BLaER1 treated with 17β-estradiol and CSF1 and Interleukin-3, amounts not matched to agents 10 nM and 100 nM (cell line): Measurements from ENCODE around the gene PPP3CA.
"Not testable (repeated sequence)": the region's sequence is repeated elsewhere in the genome, so short reads cannot be mapped to it uniquely, and the experiment has no call there.

Source experiments
- H3K27ac ChIP-seq, 11 experiments: shearing (Covaris generic); formaldehyde crosslinking; 2 replicates each; pipeline ENCODE4 v1.8.1; 2022
- H3K27me3 ChIP-seq, 11 experiments: shearing (Covaris generic); formaldehyde crosslinking; 2 replicates each; pipeline ENCODE4 v1.8.1; 2022
- H3K36me3 ChIP-seq, 11 experiments: shearing (Covaris generic); formaldehyde crosslinking; 2 replicates each; pipeline ENCODE4 v1.8.1; 2022
- H3K4me1 ChIP-seq, 10 experiments: shearing (Covaris generic); formaldehyde crosslinking; 2 replicates each; pipeline ENCODE4 v1.8.1; 2022
- H3K4me2 ChIP-seq, 11 experiments: shearing (Covaris generic); formaldehyde crosslinking; 2 replicates each; pipeline ENCODE4 v1.8.1; 2022
- H3K4me3 ChIP-seq, 10 experiments: shearing (Covaris generic); formaldehyde crosslinking; 2 replicates each; pipeline ENCODE4 v1.8.1; 2022
- H3K9ac ChIP-seq, 11 experiments: shearing (Covaris generic); formaldehyde crosslinking; 2 replicates each; pipeline ENCODE4 v1.8.1; 2022
- H3K9me3 ChIP-seq, 11 experiments: shearing (Covaris generic); formaldehyde crosslinking; replicated peaks in 1 of 11; 2 replicates each; pipeline ENCODE4 v1.8.1; 2022
- H4K20me1 ChIP-seq, 11 experiments: shearing (Covaris generic); formaldehyde crosslinking; 2 replicates each; pipeline ENCODE4 v1.8.1; 2022
- Cebpa-rat ChIP-seq, 11 experiments: shearing (Covaris generic); IDR thresholded peaks; 2 replicates each; pipeline ENCODE4 v1.8.1; 2022

PPP3CA gene

GRCh38 chr4:101145021-101145420 lies 202.3 kb downstream of the PPP3CA start:
- Histone ChIP-seq H4K20me1 (peaks cover 0 to 88% (median 8%) of the 10 kb centered on the region in 11 experiments; a peak in 11 of 22 replicates), H3K9ac (no peak overlapping the region), H3K4me2 (peak overlapping the region in 2 of 11 experiments; percentile 42 to 49; a peak in 3 of 22 replicates), H3K36me3 (no peaks in the 10 kb centered on the region), H3K4me3 (no peak overlapping the region), H3K4me1 (peaks cover 17 to 36% (median 30%) of the 10 kb centered on the region in 10 experiments), H3K9me3 (no peaks in the 10 kb centered on the region), H3K27ac (no peak overlapping the region), H3K27me3 (0 out of 22 replicates have a peak, but pooled peaks cover 0 to 8% (median 0%) of the 10 kb centered on the region in 11 experiments)
- TF ChIP-seq Cebpa-rat (IDR thresholded peaks at IDR 0.05) = no peak

- Histone ChIP-seq H3K9ac (no peak overlapping the region), H3K27me3 (0 out of 22 replicates have a peak, but pooled peaks cover 0 to 8% (median 0%) of the 10 kb centered on the region in 11 experiments), H3K36me3 (no peaks in the 10 kb centered on the region), H3K27ac (0 out of 22 replicates have a peak overlapping the region, but pooled peaks of 1 of the 11 experiments have one; percentile 26), H3K4me1 (peaks cover 21 to 40% (median 34%) of the 10 kb centered on the region in 10 experiments), H3K4me3 (peak overlapping the region in 1 of 10 experiments; percentile 18; a peak in 1 of 20 replicates), H4K20me1 (peaks cover 0 to 90% (median 8%) of the 10 kb centered on the region in 11 experiments; a peak in 11 of 22 replicates), H3K4me2 (peak overlapping the region; percentile 61 to 75 (median 74); a peak in 21 of 22 replicates), H3K9me3 (no peaks in the 10 kb centered on the region)
- TF ChIP-seq Cebpa-rat (IDR thresholded peaks at IDR 0.05) = no peak
These were observed 205.1 kb downstream of the PPP3CA start for GRCh38 chr4:101142259-101142658.

DNA sequence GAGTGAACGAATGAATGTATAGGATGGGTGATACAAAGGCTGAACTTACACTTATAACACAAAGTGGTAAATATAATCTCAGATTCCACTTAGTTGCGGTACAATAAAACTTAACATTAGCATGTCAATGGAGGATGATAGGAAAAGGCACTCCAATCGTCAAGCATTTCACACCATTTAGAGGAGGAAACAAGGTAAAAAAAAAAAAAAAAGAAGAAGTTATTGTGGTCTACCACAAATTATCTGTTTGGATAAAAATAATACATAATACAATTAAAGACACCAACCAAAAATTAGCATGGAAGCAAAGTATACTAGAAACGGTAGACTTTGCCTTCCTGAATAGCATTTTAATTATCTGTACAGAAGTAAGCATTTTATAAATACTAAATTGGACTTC lies 205.5 kb downstream of the PPP3CA start:
- no peaks in the 10 kb centered on the region for H3K36me3 ChIP-seq
- H3K4me1 ChIP-seq = peaks cover 25 to 44% (median 38%) of the 10 kb centered on the region in 10 experiments
- peak overlapping the region; percentile 61 to 75 (median 74); a peak in 21 of 22 replicates for H3K4me2 ChIP-seq
- H3K9ac ChIP-seq = no peak overlapping the region
- 0 out of 22 replicates have a peak, but pooled peaks cover 0 to 8% (median 0%) of the 10 kb centered on the region in 11 experiments for H3K27me3 ChIP-seq
- H3K27ac ChIP-seq = peak overlapping the region in 1 of 11 experiments; percentile 26; a peak in 2 of 22 replicates
- peak overlapping the region in 1 of 10 experiments; percentile 18; a peak in 1 of 20 replicates for H3K4me3 ChIP-seq
- H4K20me1 ChIP-seq = peaks cover 0 to 90% (median 9%) of the 10 kb centered on the region in 11 experiments; a peak in 11 of 22 replicates
- TF ChIP-seq Cebpa-rat (IDR thresholded peaks at IDR 0.05) = no peak
- H3K9me3 ChIP-seq = no peaks in the 10 kb centered on the region

- Histone ChIP-seq H3K4me3 (no peak overlapping the region), H3K9ac (no peak overlapping the region), H3K4me1 (peaks cover 31 to 50% (median 45%) of the 10 kb centered on the region in 10 experiments), H3K36me3 (no peaks in the 10 kb centered on the region), H4K20me1 (peaks cover 0 to 90% (median 9%) of the 10 kb centered on the region in 11 experiments; a peak in 11 of 22 replicates), H3K9me3 (peaks cover 0 to 1% (median 0%) of the 10 kb centered on the region in 11 experiments; a peak in 1 of 22 replicates), H3K27me3 (0 out of 22 replicates have a peak, but pooled peaks cover 0 to 8% (median 0%) of the 10 kb centered on the region in 11 experiments), H3K27ac (peak overlapping the region in 2 of 11 experiments; percentile 1 to 26; a peak in 3 of 22 replicates), H3K4me2 (peak overlapping the region; percentile 61 to 75 (median 74))
- no peak for TF ChIP-seq Cebpa-rat (IDR thresholded peaks at IDR 0.05)
These were observed 206.1 kb downstream of the PPP3CA start for GRCh38 chr4:101141230-101141629.

GRCh38 chr4:101140228-101140627 lies 207.1 kb downstream of the PPP3CA start:
- H3K9ac ChIP-seq = no peak overlapping the region
- no peaks in the 10 kb centered on the region for H3K36me3 ChIP-seq
- H3K4me2 ChIP-seq = peak overlapping the region in 4 of 11 experiments; percentile 6 to 75 (median 70); a peak in 5 of 22 replicates
- H4K20me1 ChIP-seq = peaks cover 0 to 86% (median 9%) of the 10 kb centered on the region in 11 experiments; a peak in 11 of 22 replicates
- H3K27ac ChIP-seq = no peak overlapping the region
- H3K27me3 ChIP-seq = 0 out of 22 replicates have a peak, but pooled peaks cover 0 to 8% (median 0%) of the 10 kb centered on the region in 11 experiments
- peaks cover 0 to 3% (median 0%) of the 10 kb centered on the region in 11 experiments; a peak in 2 of 22 replicates for H3K9me3 ChIP-seq
- peaks cover 39 to 60% (median 54%) of the 10 kb centered on the region in 10 experiments for H3K4me1 ChIP-seq
- no peak overlapping the region for H3K4me3 ChIP-seq
- no peak for TF ChIP-seq Cebpa-rat (IDR thresholded peaks at IDR 0.05)

DNA sequence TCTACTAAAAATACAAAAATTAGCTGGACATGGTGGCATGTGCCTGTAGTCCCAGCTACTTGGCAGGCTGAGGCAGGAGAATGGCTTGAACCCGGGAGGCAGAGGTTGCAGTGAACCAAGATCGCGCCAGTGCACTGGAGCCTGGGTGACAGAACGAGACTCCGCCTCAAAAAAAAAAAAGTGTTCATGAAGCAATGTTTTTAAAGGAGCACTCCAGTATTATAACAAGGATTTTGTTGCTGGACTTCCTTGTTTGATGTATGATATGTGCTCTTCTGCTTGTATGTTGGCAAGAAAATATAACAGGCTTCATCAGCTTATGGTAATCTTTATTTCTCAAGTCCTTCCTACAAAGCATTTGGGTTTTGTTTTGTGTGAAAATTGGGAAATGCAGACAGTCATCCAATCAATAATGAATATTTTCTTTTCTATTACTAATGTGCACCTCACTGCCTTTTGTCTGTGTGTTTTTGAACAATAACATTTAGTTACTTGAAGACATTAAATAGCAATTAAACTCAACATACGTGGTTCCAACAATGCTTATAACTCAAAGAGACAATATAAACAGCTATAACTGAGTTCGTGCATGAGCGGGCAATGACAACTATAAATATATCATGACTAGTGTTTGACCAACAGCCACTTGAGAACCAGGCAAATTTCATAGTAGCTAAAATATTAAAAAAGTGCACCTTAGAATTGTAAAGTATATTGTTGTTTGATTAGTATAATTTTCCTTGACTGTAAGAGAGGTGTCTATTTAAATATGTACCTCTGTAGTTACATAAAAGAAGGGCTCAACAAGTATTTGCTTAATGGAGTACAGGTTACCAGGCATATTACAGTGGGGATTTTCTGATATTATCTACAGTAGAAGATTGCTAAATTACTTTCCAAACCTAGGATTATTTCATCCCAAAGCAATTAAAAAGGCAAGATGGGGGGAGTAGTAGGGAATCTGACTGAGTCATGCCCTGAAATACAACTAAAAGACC lies 210.7 kb downstream of the PPP3CA start:
- H3K9me3 ChIP-seq = peaks cover 6 to 28% (median 20%) of the 10 kb centered on the region in 11 experiments; a peak in 21 of 22 replicates
- peaks cover 32 to 43% (median 40%) of the 10 kb centered on the region in 10 experiments for H3K4me1 ChIP-seq
- no peak for TF ChIP-seq Cebpa-rat (IDR thresholded peaks at IDR 0.05)
- H3K4me3 ChIP-seq = no peak overlapping the region
- H3K4me2 ChIP-seq = peak overlapping the region; percentile 23 to 79 (median 49); a peak in 21 of 22 replicates
- no peak overlapping the region for H3K9ac ChIP-seq
- H3K36me3 ChIP-seq = no peaks in the 10 kb centered on the region
- H4K20me1 ChIP-seq = peaks cover 0 to 70% (median 0%) of the 10 kb centered on the region in 11 experiments; a peak in 6 of 22 replicates
- peak overlapping the region in 1 of 11 experiments; percentile 4; a peak in 2 of 22 replicates for H3K27ac ChIP-seq
- no peaks in the 10 kb centered on the region for H3K27me3 ChIP-seq

GRCh38 chr4:101135371-101136010 lies 211.8 kb downstream of the PPP3CA start:
- Histone ChIP-seq H3K27ac (peak overlapping the region in 1 of 11 experiments; percentile 37; a peak in 3 of 22 replicates), H3K36me3 (peaks cover 0 to 4% (median 0%) of the 10 kb centered on the region in 11 experiments; a peak in 1 of 22 replicates), H3K4me3 (no peak overlapping the region; a peak in 1 of 20 replicates), H4K20me1 (peaks cover 0 to 63% (median 0%) of the 10 kb centered on the region in 11 experiments; a peak in 4 of 22 replicates), H3K4me1 (peaks cover 23 to 31% (median 28%) of the 10 kb centered on the region in 10 experiments), H3K9ac (no peak overlapping the region), H3K4me2 (peak overlapping the region; percentile 16 to 79 (median 54); a peak in 20 of 22 replicates), H3K9me3 (peaks cover 10 to 38% (median 28%) of the 10 kb centered on the region in 11 experiments; a peak in 21 of 22 replicates), H3K27me3 (no peaks in the 10 kb centered on the region)
- no peak for TF ChIP-seq Cebpa-rat (IDR thresholded peaks at IDR 0.05)

GRCh38 chr4:101131058-101131457 lies 216.3 kb downstream of the PPP3CA start:
- not testable (repeated sequence) for H3K9ac ChIP-seq
- peaks cover 0 to 58% (median 0%) of the 10 kb centered on the region in 11 experiments; a peak in 4 of 22 replicates for H4K20me1 ChIP-seq

DNA sequence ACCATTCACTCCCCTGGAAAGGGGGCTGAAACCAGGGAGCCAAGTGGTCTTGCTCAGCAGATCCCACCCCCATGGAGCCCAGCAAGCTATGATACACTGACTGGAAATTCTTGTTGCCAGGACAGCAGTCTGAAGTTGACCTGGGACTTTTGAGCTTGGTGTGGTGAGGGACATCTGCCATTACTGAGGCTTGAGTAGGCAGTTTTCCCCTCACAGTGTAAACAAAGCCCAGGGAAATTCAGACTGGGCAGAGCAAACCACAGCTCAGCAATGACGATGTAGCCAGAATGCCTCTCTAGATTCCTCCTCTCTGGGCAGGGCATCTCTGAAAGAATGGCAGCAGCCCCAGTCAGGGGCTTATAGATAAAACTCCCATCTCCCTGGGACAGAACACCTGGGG lies 218.4 kb downstream of the PPP3CA start:
- peaks cover 0 to 71% (median 0%) of the 10 kb centered on the region in 11 experiments; a peak in 4 of 22 replicates for H4K20me1 ChIP-seq
- H3K9me3 ChIP-seq = peaks cover 7 to 49% (median 36%) of the 10 kb centered on the region in 11 experiments; a peak in 21 of 22 replicates
- peak overlapping the region in 4 of 10 experiments; percentile 7 to 22 (median 20); a peak in 1 of 20 replicates for H3K4me3 ChIP-seq
- H3K9ac ChIP-seq = peak overlapping the region in 5 of 11 experiments; percentile 5 to 44 (median 43); a peak in 7 of 22 replicates
- peak overlapping the region; percentile 54 to 79 (median 72) for H3K4me2 ChIP-seq
- peaks cover 41 to 57% (median 47%) of the 10 kb centered on the region in 10 experiments for H3K4me1 ChIP-seq
- peaks cover 0 to 10% (median 0%) of the 10 kb centered on the region in 11 experiments; a peak in 4 of 22 replicates for H3K36me3 ChIP-seq
- peak overlapping the region in 9 of 11 experiments; percentile 23 to 84 (median 73); a peak in 18 of 22 replicates for H3K27ac ChIP-seq
- not testable (repeated sequence) for H3K27me3 ChIP-seq

More at GRCh38 chr4:101131058-101131457, 216.3 kb downstream of the PPP3CA start:
- peaks cover 46 to 54% (median 52%) of the 10 kb centered on the region in 10 experiments for H3K4me1 ChIP-seq
- not testable (repeated sequence) for H3K27ac ChIP-seq, H3K36me3 ChIP-seq, H3K4me3 ChIP-seq, H3K27me3 ChIP-seq, H3K4me2 ChIP-seq
- peaks cover 10 to 56% (median 41%) of the 10 kb centered on the region in 11 experiments; a peak in 21 of 22 replicates for H3K9me3 ChIP-seq
